ENCODE data around the gene USP37. TPM values are rescaled to one million over a fixed set of nuclear protein-coding genes. Genes with fewer than 3 reads are reported as not detected.
"Not testable (repeated sequence)": the region's sequence is repeated elsewhere in the genome, so short reads cannot be mapped to it uniquely, and the experiment has no call there.

Gene USP37
- total and polyA plus RNA-seq, 8 donors, result 13.0 to 21.9 (median 19.3) TPM

DNA sequence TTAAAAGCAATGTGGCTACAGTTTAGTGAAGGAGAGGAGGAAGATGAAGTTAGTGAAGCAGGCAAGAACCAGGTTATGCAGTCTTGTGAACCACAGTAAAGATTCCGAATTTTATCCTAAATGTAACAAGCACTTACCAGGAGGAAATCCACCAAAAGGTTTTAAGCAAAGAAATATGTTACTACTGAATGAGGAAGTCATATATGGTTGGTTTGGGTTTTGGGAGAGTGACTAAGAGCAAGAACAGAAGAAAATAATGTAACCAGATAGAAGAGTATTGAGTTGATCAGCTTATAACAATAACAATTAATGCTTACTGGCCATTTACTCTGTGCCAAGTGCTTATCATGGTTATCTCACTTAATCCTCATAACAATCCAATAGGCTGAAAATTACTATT is 1.9 kb downstream of the USP37 start:
- peaks cover 24 to 39% of the 10 kb centered on the region in 2 donors for H3K4me1 ChIP-seq
- intact Hi-C loops (cut with DNase I), result no loop called here
- H3K27me3 ChIP-seq, result no peaks in the 10 kb centered on the region
- H3K9me3 ChIP-seq, result no peaks in the 10 kb centered on the region
- peaks cover 0 to 17% of the 10 kb centered on the region in 2 donors for H3K36me3 ChIP-seq
- DNase-seq, result no peak
- H3K4me3 ChIP-seq, result no peak overlapping the region
- no peak for ATAC-seq
- H3K27ac ChIP-seq, result no peak overlapping the region
- TF ChIP-seq, protein P1, sequence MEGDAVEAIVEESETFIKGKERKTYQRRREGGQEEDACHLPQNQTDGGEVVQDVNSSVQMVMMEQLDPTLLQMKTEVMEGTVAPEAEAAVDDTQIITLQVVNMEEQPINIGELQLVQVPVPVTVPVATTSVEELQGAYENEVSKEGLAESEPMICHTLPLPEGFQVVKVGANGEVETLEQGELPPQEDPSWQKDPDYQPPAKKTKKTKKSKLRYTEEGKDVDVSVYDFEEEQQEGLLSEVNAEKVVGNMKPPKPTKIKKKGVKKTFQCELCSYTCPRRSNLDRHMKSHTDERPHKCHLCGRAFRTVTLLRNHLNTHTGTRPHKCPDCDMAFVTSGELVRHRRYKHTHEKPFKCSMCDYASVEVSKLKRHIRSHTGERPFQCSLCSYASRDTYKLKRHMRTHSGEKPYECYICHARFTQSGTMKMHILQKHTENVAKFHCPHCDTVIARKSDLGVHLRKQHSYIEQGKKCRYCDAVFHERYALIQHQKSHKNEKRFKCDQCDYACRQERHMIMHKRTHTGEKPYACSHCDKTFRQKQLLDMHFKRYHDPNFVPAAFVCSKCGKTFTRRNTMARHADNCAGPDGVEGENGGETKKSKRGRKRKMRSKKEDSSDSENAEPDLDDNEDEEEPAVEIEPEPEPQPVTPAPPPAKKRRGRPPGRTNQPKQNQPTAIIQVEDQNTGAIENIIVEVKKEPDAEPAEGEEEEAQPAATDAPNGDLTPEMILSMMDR (IDR thresholded peaks at IDR 0.05), result no peak

DNA sequence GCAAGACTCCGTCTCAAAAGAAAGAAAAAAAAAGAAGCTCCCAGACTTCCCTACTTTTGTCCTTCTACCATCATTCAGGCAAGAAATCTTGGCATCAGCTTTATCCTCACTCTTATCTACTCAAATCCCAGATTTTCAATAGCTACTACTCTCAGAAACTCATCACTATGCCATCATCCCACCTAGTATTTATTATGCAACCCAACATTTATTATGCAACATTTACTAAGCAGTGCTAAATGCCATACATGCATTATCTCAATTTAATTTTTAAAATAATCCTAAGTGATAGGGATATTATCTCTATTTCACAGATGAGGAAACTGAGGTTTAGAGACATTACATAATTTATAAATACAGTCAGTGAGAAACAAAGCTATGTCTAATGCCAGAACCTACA is 4.1 kb downstream of the USP37 start:
- peaks cover 0 to 40% of the 10 kb centered on the region in 2 donors for H3K36me3 ChIP-seq
- H3K27ac ChIP-seq, result no peak overlapping the region
- no peak for DNase-seq
- H3K4me3 ChIP-seq, result no peak overlapping the region
- no peaks in the 10 kb centered on the region for H3K9me3 ChIP-seq
- no peak for ATAC-seq
- H3K4me1 ChIP-seq, result peaks cover 8 to 20% of the 10 kb centered on the region in 2 donors
- intact Hi-C loops (cut with DNase I), result no loop called here
- H3K27me3 ChIP-seq, result no peaks in the 10 kb centered on the region
- TF ChIP-seq, protein P1 (IDR thresholded peaks at IDR 0.05), result no peak

DNA sequence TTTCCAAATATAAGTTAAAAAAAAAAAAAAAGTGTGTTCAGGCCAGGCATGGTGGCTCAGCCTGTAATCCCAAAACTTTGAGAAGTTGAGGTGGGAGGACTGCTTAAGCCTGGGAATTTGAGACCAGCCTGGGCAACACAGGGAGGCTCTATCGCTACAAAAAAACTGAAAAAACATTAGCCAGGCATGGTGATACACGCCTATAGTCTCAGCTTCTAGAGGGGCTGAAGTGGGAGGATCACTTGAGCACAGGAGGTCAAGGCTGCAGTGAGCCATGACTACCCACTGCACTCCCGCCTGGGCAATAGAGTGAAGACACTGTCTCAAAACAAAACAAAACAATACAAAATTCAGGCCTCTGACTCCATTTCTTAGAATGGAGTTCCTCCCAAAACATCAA is 9.2 kb downstream of the USP37 start:
- Histone ChIP-seq H3K27ac (no peak overlapping the region), H3K4me1 (no peaks in the 10 kb centered on the region), H3K36me3 (peaks cover 0 to 63% of the 10 kb centered on the region in 2 donors), H3K27me3 (no peaks in the 10 kb centered on the region), H3K9me3 (no peaks in the 10 kb centered on the region), H3K4me3 (no peak overlapping the region)
- intact Hi-C loops (cut with DNase I), result no loop called here
- TF ChIP-seq, protein P1 (IDR thresholded peaks at IDR 0.05), result no peak
- ATAC-seq, result no peak
- no peak for DNase-seq

DNA sequence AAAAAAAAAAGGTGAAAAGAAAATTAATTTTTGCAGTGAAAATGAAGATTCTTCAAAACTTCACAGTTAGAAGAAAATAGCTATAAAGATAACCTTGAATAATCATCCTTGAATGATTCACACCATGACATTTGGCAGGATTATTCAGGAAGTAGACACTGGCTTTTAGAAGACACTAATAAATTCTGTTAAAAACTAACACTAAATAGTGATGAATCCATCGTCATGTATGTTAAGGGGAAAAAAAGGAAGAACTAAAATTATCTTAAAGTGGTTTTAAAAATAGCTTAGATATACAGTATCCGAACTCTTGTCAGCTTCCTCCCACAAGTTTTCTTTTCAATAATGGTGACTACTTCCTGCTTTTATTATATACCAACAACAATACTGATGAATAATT is 10.2 kb downstream of the USP37 start:
- H3K4me3 ChIP-seq, result no peak overlapping the region
- H3K36me3 ChIP-seq, result peaks cover 0 to 72% of the 10 kb centered on the region in 2 donors
- TF ChIP-seq, protein P1 (IDR thresholded peaks at IDR 0.05), result no peak
- DNase-seq, result no peak
- H3K27ac ChIP-seq, result no peak overlapping the region
- H3K9me3 ChIP-seq, result no peaks in the 10 kb centered on the region
- no peaks in the 10 kb centered on the region for H3K4me1 ChIP-seq
- no peaks in the 10 kb centered on the region for H3K27me3 ChIP-seq
- intact Hi-C loops (cut with DNase I), result no loop called here
- no peak for ATAC-seq

DNA sequence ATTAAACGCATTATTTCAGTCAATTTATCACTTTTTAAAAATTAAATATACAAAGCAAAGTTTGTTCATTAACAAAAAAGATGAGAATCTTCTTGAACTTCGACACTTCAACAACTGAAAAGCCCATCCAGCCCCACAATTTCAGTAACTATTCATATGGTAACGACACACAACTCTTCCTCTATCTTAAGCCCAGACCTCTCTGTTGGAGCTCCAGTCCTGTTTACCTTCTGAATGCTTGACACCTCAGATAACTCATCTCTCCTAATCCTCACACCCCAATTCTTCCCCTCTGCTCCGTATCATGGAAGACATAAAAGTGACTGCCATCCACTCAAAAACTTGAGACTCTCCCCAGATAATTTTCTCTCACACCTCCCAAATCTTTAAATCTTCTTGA is 12.6 kb downstream of the USP37 start:
- H3K4me1 ChIP-seq, result no peaks in the 10 kb centered on the region
- intact Hi-C loops (cut with DNase I), result no loop called here
- no peak overlapping the region for H3K4me3 ChIP-seq
- H3K36me3 ChIP-seq, result peaks cover 0 to 70% of the 10 kb centered on the region in 2 donors
- ATAC-seq (no peak), DNase-seq (no peak)
- H3K9me3 ChIP-seq, result no peaks in the 10 kb centered on the region
- H3K27me3 ChIP-seq, result no peaks in the 10 kb centered on the region
- TF ChIP-seq, protein P1 (IDR thresholded peaks at IDR 0.05), result no peak
- no peak overlapping the region for H3K27ac ChIP-seq

DNA sequence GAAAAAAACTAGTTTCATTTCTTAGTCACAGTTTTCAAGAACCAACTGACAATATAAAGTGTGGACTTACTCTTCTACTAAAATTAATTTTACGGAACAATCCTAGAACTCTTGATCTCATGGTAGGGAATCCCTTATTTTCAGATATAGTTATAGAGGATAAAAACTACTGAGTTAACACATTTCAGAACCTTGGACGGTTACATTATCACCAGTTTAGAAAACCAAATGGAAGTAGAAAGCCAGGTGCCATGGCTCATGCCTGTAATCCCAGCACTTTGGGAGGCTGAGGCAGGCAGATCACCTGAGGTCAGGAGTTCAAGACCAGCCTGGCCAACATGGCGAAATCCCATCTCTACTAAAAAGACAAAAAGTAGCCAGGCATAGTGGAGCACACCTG is 13.9 kb downstream of the USP37 start:
- ATAC-seq; H3K27me3 ChIP-seq; DNase-seq; H3K9me3 ChIP-seq; H3K4me3 ChIP-seq; intact Hi-C loops (cut with DNase I); H3K4me1 ChIP-seq; H3K27ac ChIP-seq: not testable (repeated sequence)
- peaks cover 0 to 66% of the 10 kb centered on the region in 2 donors for H3K36me3 ChIP-seq

Measured in left lung (tissue), 10 donors.